DND-41 (cell line): ENCODE results near the gene TBL1X.

Source experiments
- CTCF ChIP-seq: IDR thresholded peaks from 2 replicates; pipeline ENCODE4 v1.5.1; 2012; ENCODE audit warnings: borderline replicate concordance, low read length, moderate library complexity, mild to moderate bottlenecking; ENCODE audit not compliant: poor library complexity, severe bottlenecking; ENCODE audit errors: extremely low read depth
- EZH2 ChIP-seq: IDR thresholded peaks from 3 replicates; pipeline ENCODE4 v1.6.1; 2012; ENCODE audit warnings: borderline replicate concordance, low read depth, mild to moderate bottlenecking, moderate library complexity, low read length, inconsistent platforms; ENCODE audit not compliant: severe bottlenecking

DNA sequence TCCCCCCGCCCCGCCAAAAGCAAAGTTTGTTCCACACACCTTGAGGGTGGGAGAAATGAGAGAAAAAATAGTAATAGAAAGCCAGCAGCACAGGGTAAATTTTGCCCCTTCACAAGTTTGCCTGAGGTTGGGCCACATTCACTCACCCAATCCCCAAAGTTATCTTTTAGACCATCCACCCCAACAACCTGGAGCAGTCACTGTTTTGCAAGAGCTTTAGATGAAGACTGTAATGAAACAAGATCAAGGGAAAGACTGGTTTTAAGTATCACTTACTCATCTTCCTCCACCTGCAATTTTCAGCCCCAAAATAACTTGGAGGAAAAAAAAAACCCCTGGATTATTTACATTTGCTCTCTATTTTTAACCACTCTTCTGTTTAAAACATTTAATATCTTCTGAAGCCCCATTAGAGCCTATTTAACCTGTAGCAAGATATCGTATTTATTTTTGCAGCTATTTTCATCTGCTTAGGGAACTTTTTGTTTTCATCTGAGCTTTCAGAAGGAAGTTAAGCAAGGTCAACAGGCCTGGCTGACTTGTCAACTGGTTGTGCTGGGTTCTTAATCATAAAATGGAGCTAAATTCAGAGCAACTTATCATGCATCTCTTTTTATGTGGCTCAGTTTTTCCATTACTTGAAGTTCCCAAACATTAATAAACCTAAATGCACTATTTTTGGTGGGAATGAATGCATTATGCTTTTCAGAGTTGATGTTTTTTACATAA lies 24.6 kb upstream of the TBL1X start:
- TF ChIP-seq CTCF, result no peak
- TF ChIP-seq EZH2, result no peak
